Measurements from ENCODE around the gene ZBTB42.

DNA sequence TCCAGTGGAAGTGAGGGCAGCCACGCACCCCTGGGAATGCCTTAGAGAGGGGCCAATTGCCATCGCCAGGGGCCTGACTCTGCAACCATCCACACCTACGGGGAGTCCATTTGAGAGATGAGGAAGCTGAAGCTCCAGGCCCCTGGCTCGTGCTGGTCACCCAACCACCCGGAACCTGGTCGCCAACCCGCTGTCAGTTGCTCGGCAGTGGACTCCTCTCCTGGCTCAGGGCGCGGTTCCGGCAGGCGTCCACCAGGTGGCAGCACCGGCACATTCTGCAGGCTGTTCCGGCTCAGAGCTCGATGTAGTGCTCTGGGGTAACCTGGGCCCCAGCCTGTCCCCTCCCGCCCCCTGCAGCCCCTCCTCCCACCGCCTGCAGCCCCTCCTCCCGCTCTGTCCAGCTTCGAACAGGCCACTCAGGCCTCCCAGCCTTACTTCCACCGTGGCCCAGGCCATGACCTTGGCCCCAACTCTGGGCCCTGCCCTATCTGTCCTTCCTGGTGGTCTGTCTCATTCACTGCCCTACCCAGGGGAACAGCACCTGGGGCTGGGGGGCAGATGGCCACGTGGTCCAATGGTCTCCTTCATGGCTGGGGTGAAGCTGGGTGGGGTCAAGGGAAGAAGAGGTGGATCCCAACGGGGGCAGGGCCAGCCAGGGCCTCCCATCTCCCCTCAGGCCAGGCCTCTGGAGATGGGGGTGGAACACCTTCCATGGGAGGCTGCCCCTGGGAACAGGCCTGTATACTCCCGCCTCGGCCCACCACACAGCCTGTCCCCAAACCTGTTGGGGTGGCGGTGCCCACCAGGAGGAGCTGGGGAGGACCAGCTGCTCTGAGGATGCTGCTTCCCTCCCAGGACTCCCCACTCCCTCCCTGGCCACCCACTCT, 32.2 kb upstream of the ZBTB42 start:
- TF ChIP-seq, protein P1, sequence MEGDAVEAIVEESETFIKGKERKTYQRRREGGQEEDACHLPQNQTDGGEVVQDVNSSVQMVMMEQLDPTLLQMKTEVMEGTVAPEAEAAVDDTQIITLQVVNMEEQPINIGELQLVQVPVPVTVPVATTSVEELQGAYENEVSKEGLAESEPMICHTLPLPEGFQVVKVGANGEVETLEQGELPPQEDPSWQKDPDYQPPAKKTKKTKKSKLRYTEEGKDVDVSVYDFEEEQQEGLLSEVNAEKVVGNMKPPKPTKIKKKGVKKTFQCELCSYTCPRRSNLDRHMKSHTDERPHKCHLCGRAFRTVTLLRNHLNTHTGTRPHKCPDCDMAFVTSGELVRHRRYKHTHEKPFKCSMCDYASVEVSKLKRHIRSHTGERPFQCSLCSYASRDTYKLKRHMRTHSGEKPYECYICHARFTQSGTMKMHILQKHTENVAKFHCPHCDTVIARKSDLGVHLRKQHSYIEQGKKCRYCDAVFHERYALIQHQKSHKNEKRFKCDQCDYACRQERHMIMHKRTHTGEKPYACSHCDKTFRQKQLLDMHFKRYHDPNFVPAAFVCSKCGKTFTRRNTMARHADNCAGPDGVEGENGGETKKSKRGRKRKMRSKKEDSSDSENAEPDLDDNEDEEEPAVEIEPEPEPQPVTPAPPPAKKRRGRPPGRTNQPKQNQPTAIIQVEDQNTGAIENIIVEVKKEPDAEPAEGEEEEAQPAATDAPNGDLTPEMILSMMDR (IDR thresholded peaks at IDR 0.05; ENCODE audit: low read depth, low read length, poor library complexity, severe bottlenecking) = peak; percentile 79
- no peak for TF ChIP-seq EZH2phosphoT487 (IDR thresholded peaks at IDR 0.05; ENCODE audit: borderline replicate concordance, low read length)

Measured in DOHH2 (cell line).